ENCODE data around the gene NAP1L4. TPM values are rescaled to one million over a fixed set of nuclear protein-coding genes. Genes with fewer than 3 reads are reported as not detected.
A peak's percentile ranks its signal among the peaks of the same experiment; 100 is the strongest.

The NAP1L4 gene
- total and polyA plus RNA-seq, 2 experiments from 2014 or later: 68.8 to 121 TPM

GRCh38 chr11:2901854-2902783 lies 90.0 kb downstream of the NAP1L4 start:
- in situ Hi-C loops (cut with MboI): no loop called here
- Histone ChIP-seq H3K79me2 (ENCODE audit: insufficient read depth) (no peaks in the 10 kb centered on the region), H3K4me2 (ENCODE audit: unreplicated experiment) (peak overlapping the region; percentile 80), H3K9me2 (ENCODE audit: insufficient read depth) (no peaks in the 10 kb centered on the region), H3F3A (ENCODE audit: insufficient read depth) (no peaks in the 10 kb centered on the region), H3K36me3 (ENCODE audit: low read depth) (no peaks in the 10 kb centered on the region), H3K9me3 (ENCODE audit: low read depth) (no peaks in the 10 kb centered on the region), H3K4me3 (peak overlapping the region; percentile 76), H3K9ac (peak overlapping the region; percentile 84), H4K20me1 (ENCODE audit: insufficient read depth) (no peaks in the 10 kb centered on the region), H2AFZ (peak overlapping the region; percentile 80), H3K4me1 (ENCODE audit: insufficient read depth) (peaks cover 10% of the 10 kb centered on the region), H3K27me3 (replicated peaks; ENCODE audit: insufficient read depth) (no peaks in the 10 kb centered on the region), H3K27ac (no peak overlapping the region)
- 4% methylated on average over 35 to 54 of the region's 58 CpGs for WGBS, 2 experiments (ENCODE audit: low coverage in 1 of 2, low lambda C conversion rate in 2 of 2, missing lambda C conversion rate in 2 of 2)
- no peak for TF ChIP-seq EZH2 (IDR thresholded peaks at IDR 0.05; ENCODE audit: insufficient read depth, poor library complexity, severe bottlenecking)
- no peak for TF ChIP-seq EZH2phosphoT487 (IDR thresholded peaks at IDR 0.05; ENCODE audit: insufficient read depth, low read depth)
- DNase-seq: peak; percentile 99

GRCh38 chr11:2901196-2901796 lies 90.8 kb downstream of the NAP1L4 start:
- H2AFZ ChIP-seq: peak overlapping the region; percentile 79
- 57 to 63% methylated on average over 16 of the region's 16 CpGs for WGBS, 2 experiments (ENCODE audit: low coverage in 1 of 2, low lambda C conversion rate in 2 of 2, missing lambda C conversion rate in 2 of 2)
- no peaks in the 10 kb centered on the region for H4K20me1 ChIP-seq (ENCODE audit: insufficient read depth)
- no peaks in the 10 kb centered on the region for H3K9me2 ChIP-seq (ENCODE audit: insufficient read depth)
- in situ Hi-C loops (cut with MboI): no loop called here
- H3K36me3 ChIP-seq (ENCODE audit: low read depth): no peaks in the 10 kb centered on the region
- no peak for TF ChIP-seq EZH2 (IDR thresholded peaks at IDR 0.05; ENCODE audit: insufficient read depth, poor library complexity, severe bottlenecking)
- TF ChIP-seq EZH2phosphoT487 (IDR thresholded peaks at IDR 0.05; ENCODE audit: insufficient read depth, low read depth): no peak
- peak overlapping the region; percentile 73 for H3K4me2 ChIP-seq (ENCODE audit: unreplicated experiment)
- H3K4me3 ChIP-seq: peak overlapping the region; percentile 76
- H3K9ac ChIP-seq: peak overlapping the region; percentile 84
- no peaks in the 10 kb centered on the region for H3K79me2 ChIP-seq (ENCODE audit: insufficient read depth)
- no peaks in the 10 kb centered on the region for H3F3A ChIP-seq (ENCODE audit: insufficient read depth)
- H3K9me3 ChIP-seq (ENCODE audit: low read depth): no peaks in the 10 kb centered on the region
- H3K27ac ChIP-seq: no peak overlapping the region
- H3K4me1 ChIP-seq (ENCODE audit: insufficient read depth): peaks cover 10% of the 10 kb centered on the region
- DNase-seq: no peak
- no peaks in the 10 kb centered on the region for H3K27me3 ChIP-seq (replicated peaks; ENCODE audit: insufficient read depth)

GRCh38 chr11:2899080-2899783 lies 92.9 kb downstream of the NAP1L4 start:
- Histone ChIP-seq H3K9me3 (ENCODE audit: low read depth) (no peaks in the 10 kb centered on the region), H3K27ac (no peak overlapping the region), H3K9ac (no peak overlapping the region), H3K4me1 (ENCODE audit: insufficient read depth) (peaks cover 10% of the 10 kb centered on the region), H3F3A (ENCODE audit: insufficient read depth) (no peaks in the 10 kb centered on the region), H2AFZ (no peak overlapping the region), H3K4me2 (ENCODE audit: unreplicated experiment) (no peak overlapping the region), H3K4me3 (no peak overlapping the region), H3K36me3 (ENCODE audit: low read depth) (no peaks in the 10 kb centered on the region), H3K27me3 (replicated peaks; ENCODE audit: insufficient read depth) (no peaks in the 10 kb centered on the region), H3K9me2 (ENCODE audit: insufficient read depth) (no peaks in the 10 kb centered on the region), H3K79me2 (ENCODE audit: insufficient read depth) (no peaks in the 10 kb centered on the region), H4K20me1 (ENCODE audit: insufficient read depth) (no peaks in the 10 kb centered on the region)
- TF ChIP-seq EZH2phosphoT487 (IDR thresholded peaks at IDR 0.05; ENCODE audit: insufficient read depth, low read depth) (no peak), EZH2 (IDR thresholded peaks at IDR 0.05; ENCODE audit: insufficient read depth, poor library complexity, severe bottlenecking) (no peak)
- WGBS, 2 experiments (ENCODE audit: low coverage in 1 of 2, low lambda C conversion rate in 2 of 2, missing lambda C conversion rate in 2 of 2): 88 to 89% methylated on average over 13 of the region's 13 CpGs
- DNase-seq: no peak
- in situ Hi-C loops (cut with MboI): loop anchor here (10.0 to 25.0 kb wide), 3 partner anchors 464 to 712 kb away; partner anchors contain the start of genes C11orf21 and TSPAN32
